Uterus (tissue), 4 donors: ENCODE data around the gene NOLC1. TPM values are rescaled to one million over a fixed set of nuclear protein-coding genes. Genes with fewer than 3 reads are reported as not detected.

Source experiments
- DNase-seq, 2 donors: peaks; one replicate each; pipeline ENCODE4 v3.0.0-alpha.2; 2019 to 2020
- H3K27ac ChIP-seq, 2 donors: fragments of 200-600 bp; sonication (generic); 1 replicate in 1 of 2; 2 replicates in 1 of 2; pipeline ENCODE4 v1.5.1; 2016 to 2018
- H3K27me3 ChIP-seq, 2 donors: fragments of 200-600 bp; sonication (generic); one replicate each; pipeline ENCODE4 v1.5.1; 2018 to 2019; ENCODE audit warnings: control low read depth in 1 of 2
- H3K36me3 ChIP-seq, 2 donors: fragments of 200-600 bp; sonication (generic); one replicate each; pipeline ENCODE4 v1.5.1; 2019; ENCODE audit warnings: control low read depth in 1 of 2
- H3K4me1 ChIP-seq, 2 donors: fragments of 200-600 bp; sonication (generic); one replicate each; pipeline ENCODE4 v1.5.1; 2018 to 2019; ENCODE audit warnings: control low read depth in 1 of 2
- H3K4me3 ChIP-seq, 2 donors: fragments of 200-600 bp; sonication (generic); 1 replicate in 1 of 2; 2 replicates in 1 of 2; pipeline ENCODE4 v1.5.1; 2018 to 2019; ENCODE audit warnings: mild to moderate bottlenecking in 1 of 2
- H3K9me3 ChIP-seq, 2 donors: fragments of 200-600 bp; sonication (generic); one replicate each; pipeline ENCODE4 v1.5.1; 2019; ENCODE audit warnings: control low read depth in 1 of 2
- CTCF ChIP-seq, 4 experiments: fragments of 200-600 bp in 2 of 4; fragments of 450-650 bp in 2 of 4; sonication (generic) in 2 of 4; IDR thresholded peaks; one replicate each; pipeline ENCODE4 v1.5.1; 2016 to 2019; ENCODE audit warnings: antibody characterized with exemption in 4 of 4, mild to moderate bottlenecking in 2 of 4, moderate library complexity in 1 of 4
- POLR2A ChIP-seq, 2 donors: fragments of 450-650 bp; IDR thresholded peaks; one replicate each; pipeline ENCODE4 v1.6.1; 2016; ENCODE audit warnings: antibody characterized with exemption in 2 of 2, mild to moderate bottlenecking in 1 of 2, moderate library complexity in 1 of 2
- intact Hi-C: fragments of 100-400 bp; cut with DNase I; formaldehyde crosslinking; loops from one replicate; pipeline ENCODE4 v1.15.1; 2023; ENCODE audit warnings: low total_unique reads
- total RNA-seq, 4 donors: library from RNA; depleted of rRNA in 3 of 4; stranded (reverse); fragments of >200 nt in 3 of 4; gene quantifications; one replicate each; pipeline versions ENCODE4 v1.1.0 to v1.2.4, GENCODE V29; 2014 to 2023
- donor health status: DM: yes; HTN: yes; CAD: no.

Gene NOLC1
- 10 to 100 TPM; 15.4 to 54.0 (median 27.4) TPM for total RNA-seq

GRCh38 chr10:102151774-102152544 is at the start of gene NOLC1:
NOLC1 (plus strand) TSS chr10:102152389; CDS start chr10:102152411, 22 bp downstream.
- peak; percentile 99 to 100 for DNase-seq
- intact Hi-C loops = no loop called here
- H3K4me3 ChIP-seq = peak within 1 kb of the TSS; percentile 82 to 97
- H3K36me3 ChIP-seq = no peaks in the 10 kb centered on the region
- peak; percentile 14 to 72 for TF ChIP-seq POLR2A (IDR thresholded peaks at IDR 0.05)
- peak in 1 of 4 experiments; percentile 41 for TF ChIP-seq CTCF (IDR thresholded peaks at IDR 0.05)
- no peaks in the 10 kb centered on the region for H3K9me3 ChIP-seq
- peak within 1 kb of the TSS; percentile 89 for H3K27ac ChIP-seq
- no peaks in the 10 kb centered on the region for H3K27me3 ChIP-seq
- H3K4me1 ChIP-seq = peaks cover 0 to 5% of the 10 kb centered on the region in 2 donors

- TF ChIP-seq CTCF (IDR thresholded peaks at IDR 0.05) (no peak), POLR2A (IDR thresholded peaks at IDR 0.05) (no peak)
- DNase-seq = no peak
- intact Hi-C loops = no loop called here
- H3K27ac ChIP-seq = no peak overlapping the region
- no peaks in the 10 kb centered on the region for H3K4me1 ChIP-seq
- H3K4me3 ChIP-seq = no peak overlapping the region
- no peaks in the 10 kb centered on the region for H3K27me3 ChIP-seq
- no peaks in the 10 kb centered on the region for H3K36me3 ChIP-seq
- no peaks in the 10 kb centered on the region for H3K9me3 ChIP-seq
These were observed 49.8 kb upstream of the NOLC1 start for GRCh38 chr10:102102421-102102820.

- TF ChIP-seq POLR2A (IDR thresholded peaks at IDR 0.05) (no peak), CTCF (IDR thresholded peaks at IDR 0.05) (no peak)
- Histone ChIP-seq H3K27me3 (no peaks in the 10 kb centered on the region), H3K4me1 (no peaks in the 10 kb centered on the region), H3K4me3 (no peak overlapping the region), H3K36me3 (no peaks in the 10 kb centered on the region), H3K9me3 (no peaks in the 10 kb centered on the region), H3K27ac (no peak overlapping the region)
- no peak for DNase-seq
- intact Hi-C loops = no loop called here
These were observed 45.2 kb upstream of the NOLC1 start for GRCh38 chr10:102106998-102107397.

GRCh38 chr10:102109166-102110116 is 42.7 kb upstream of the NOLC1 start:
- no peak for DNase-seq
- Histone ChIP-seq H3K4me1 (peaks cover 10% of the 10 kb centered on the region in 2 donors), H3K27me3 (no peaks in the 10 kb centered on the region), H3K27ac (no peak overlapping the region), H3K4me3 (no peak overlapping the region), H3K36me3 (no peaks in the 10 kb centered on the region), H3K9me3 (no peaks in the 10 kb centered on the region)
- intact Hi-C loops = no loop called here
- TF ChIP-seq CTCF (IDR thresholded peaks at IDR 0.05) (no peak), POLR2A (IDR thresholded peaks at IDR 0.05) (no peak)
